Activated CD8-positive, alpha-beta memory T cell treated with anti-CD3 and anti-CD28 coated beads for 36 hours (primary cell): ENCODE measurements around the gene BUB3. TPM values are rescaled to one million over a fixed set of nuclear protein-coding genes. Genes with fewer than 3 reads are reported as not detected.
"Not testable (repeated sequence)": the region's sequence is repeated elsewhere in the genome, so short reads cannot be mapped to it uniquely, and the experiment has no call there.

Experiments used
- CTCF ChIA-PET: fragments of 350-600 bp; sonication (Branson Sonifier 250); formaldehyde crosslinking; loops from one replicate; lab custom pipeline; 2021; ENCODE audit warnings: antibody characterized with exemption; lab: Charles Lee
- POLR2A ChIA-PET: fragments of 350-600 bp; sonication (Branson Sonifier 250); formaldehyde crosslinking; loops from one replicate; lab custom pipeline; 2021; ENCODE audit warnings: antibody characterized with exemption; lab: Charles Lee
- total RNA-seq, 2 experiments: library from RNA; stranded (reverse); gene quantifications; one replicate each; pipeline ENCODE4 v1.2.3, GENCODE V29; 2021

Gene BUB3
- total RNA-seq, 2 experiments from 2014 or later: 270 to 277 TPM

- ChIA-PET CTCF (interaction anchor here (2.1 kb wide), 1 partner anchor 18 kb away, joined by 5 read pairs; no protein-coding TSS in a partner anchor), POLR2A (no interaction called here)
Observed at GRCh38 chr10:123149162-123149567, 5.0 kb upstream of the BUB3 start.

GRCh38 chr10:123149568-123150270 is 4.5 kb upstream of the BUB3 start:
- ChIA-PET POLR2A (no interaction called here), CTCF (interaction anchor here (1.9 to 2.4 kb wide), 3 partner anchors 10 to 18 kb away, joined by 5 to 11 read pairs (median 8); no protein-coding TSS in a partner anchor)

GRCh38 chr10:123150271-123150985 is 3.8 kb upstream of the BUB3 start:
- CTCF ChIA-PET: interaction anchor here (1.2 to 2.4 kb wide), 4 partner anchors 9 to 19 kb away, joined by 4 to 11 read pairs (median 6); no protein-coding TSS in a partner anchor
- POLR2A ChIA-PET: interaction anchor here (0.6 to 0.7 kb wide), 2 partner anchors 10 to 142 kb away, joined by 3 read pairs; partner anchors contain the start of gene IKZF5

- ChIA-PET CTCF (interaction anchor here (1.2 to 2.4 kb wide), 4 partner anchors 10 to 17 kb away, joined by 4 to 11 read pairs (median 6); no protein-coding TSS in a partner anchor), POLR2A (interaction anchor here (0.6 to 0.7 kb wide), 2 partner anchors 9 to 143 kb away, joined by 3 read pairs; partner anchors contain the start of gene IKZF5)
Observed at GRCh38 chr10:123150986-123151736, 3.0 kb upstream of the BUB3 start.

GRCh38 chr10:123151737-123152135 is 2.5 kb upstream of the BUB3 start:
- ChIA-PET CTCF (interaction anchor here (1.2 to 2.4 kb wide), 3 partner anchors 11 to 15 kb away, joined by 4 to 8 read pairs (median 4); no protein-coding TSS in a partner anchor), POLR2A (no interaction called here)

- ChIA-PET POLR2A (interaction anchor here (0.6 to 1.5 kb wide), 6 partner anchors 16 to 1307 kb away, joined by 3 to 7 read pairs (median 4); partner anchors contain the start of genes ACADSB, IKZF5 and PSTK), CTCF (interaction anchor here (1.0 to 1.2 kb wide), 2 partner anchors 8 to 13 kb away, joined by 3 to 4 read pairs; no protein-coding TSS in a partner anchor)
Observed at GRCh38 chr10:123153486-123154091, 613 bp upstream of the BUB3 start.

- CTCF ChIA-PET: no interaction called here
- POLR2A ChIA-PET: interaction anchor here (1.4 to 1.5 kb wide), 2 partner anchors 146 to 175 kb away, joined by 6 to 7 read pairs; partner anchors contain the start of genes ACADSB, IKZF5 and PSTK
Observed at GRCh38 chr10:123154711-123155505, 706 bp downstream of the BUB3 start.

- POLR2A ChIA-PET: interaction anchor here (0.6 to 0.8 kb wide), 2 partner anchors 86 to 113 kb away, joined by 3 to 4 read pairs; no protein-coding TSS in a partner anchor
- CTCF ChIA-PET: no interaction called here
Observed at GRCh38 chr10:123156078-123156477, 1.9 kb downstream of the BUB3 start.

- ChIA-PET POLR2A (no interaction called here), CTCF (no interaction called here)
Observed at GRCh38 chr10:123157210-123157609, 3.0 kb downstream of the BUB3 start.

GRCh38 chr10:123158682-123159081 is 4.5 kb downstream of the BUB3 start:
- ChIA-PET CTCF (no interaction called here), POLR2A (interaction anchor here (0.6 kb wide), 1 partner anchor 12 kb away, joined by 4 read pairs; no protein-coding TSS in a partner anchor)

GRCh38 chr10:123160311-123160980 is 6.2 kb downstream of the BUB3 start:
- ChIA-PET CTCF (no interaction called here), POLR2A (interaction anchor here (0.7 kb wide), 1 partner anchor 10 kb away, joined by 3 read pairs; no protein-coding TSS in a partner anchor)

- POLR2A ChIA-PET: no interaction called here
- CTCF ChIA-PET: interaction anchor here (1.3 kb wide), 1 partner anchor 31 kb away, joined by 3 read pairs; no protein-coding TSS in a partner anchor
Observed at GRCh38 chr10:123164319-123164718, 10.1 kb downstream of the BUB3 start.

- CTCF ChIA-PET: interaction anchor here (0.7 kb wide), 1 partner anchor 998 kb away, joined by 3 read pairs; no protein-coding TSS in a partner anchor
Observed at GRCh38 chr10:123165445-123166072, 11.4 kb downstream of the BUB3 start.

GRCh38 chr10:123166618-123167017 is 12.4 kb downstream of the BUB3 start:
- ChIA-PET POLR2A (interaction anchor here (0.6 kb wide), 1 partner anchor 99 kb away, joined by 3 read pairs; no protein-coding TSS in a partner anchor), CTCF (interaction anchor here (1.3 kb wide), 1 partner anchor 13 kb away, joined by 3 read pairs; the partner anchor contains the start of gene BUB3)

More at GRCh38 chr10:123165445-123166072, 11.4 kb downstream of the BUB3 start:
- POLR2A ChIA-PET: no interaction called here

GRCh38 chr10:123170961-123171360 is 16.8 kb downstream of the BUB3 start:
- POLR2A ChIA-PET: interaction anchor here (0.6 kb wide), 1 partner anchor 12 kb away, joined by 4 read pairs; no protein-coding TSS in a partner anchor
- CTCF ChIA-PET: no interaction called here

GRCh38 chr10:123171616-123172015 is 17.4 kb downstream of the BUB3 start:
- CTCF ChIA-PET, POLR2A ChIA-PET: not testable (repeated sequence)
